Esophagus squamous epithelium (tissue), 4 donors: ENCODE results near the gene TAS2R7.

Source experiments
- CTCF ChIP-seq, 6 experiments: fragments of 450-650 bp in 4 of 6; fragments of 200-600 bp in 2 of 6; sonication (generic) in 2 of 6; IDR thresholded peaks; one replicate each; pipeline ENCODE4 v1.5.1; 2016 to 2019; ENCODE audit warnings: antibody characterized with exemption in 6 of 6, mild to moderate bottlenecking in 4 of 6, moderate library complexity in 4 of 6
- POLR2A ChIP-seq, 4 donors: fragments of 450-650 bp; IDR thresholded peaks; one replicate each; pipeline ENCODE4 v1.6.1; 2017; ENCODE audit warnings: antibody characterized with exemption in 4 of 4, mild to moderate bottlenecking in 4 of 4, moderate library complexity in 3 of 4

DNA sequence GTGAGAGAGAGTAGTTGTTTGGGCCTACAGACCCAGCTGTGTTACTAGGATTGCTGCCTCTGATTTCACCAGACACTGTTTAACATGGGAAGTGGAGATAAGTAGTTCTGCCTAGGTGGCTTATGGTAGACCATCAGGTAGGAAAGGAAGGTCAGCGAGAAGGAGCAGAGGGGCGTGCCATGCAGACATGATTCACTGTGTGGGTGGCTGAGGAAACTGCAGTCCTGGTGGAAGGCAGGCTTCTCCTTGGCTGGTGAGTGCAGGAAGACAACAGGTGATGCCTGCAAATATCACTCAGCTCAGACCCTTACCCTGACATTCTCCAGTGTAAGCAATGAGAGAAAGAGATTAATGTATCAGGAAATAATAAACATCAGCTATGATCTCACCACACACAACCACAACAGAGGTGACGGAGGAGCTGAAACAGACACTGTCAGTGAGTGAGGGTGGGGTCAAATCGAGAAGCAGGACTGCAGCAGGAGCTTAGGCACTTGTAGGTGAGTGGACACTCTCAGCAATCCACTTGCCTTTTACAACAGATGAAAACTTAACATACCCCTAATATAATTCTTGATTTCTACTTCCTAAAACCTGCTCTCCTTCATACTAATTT, 48.9 kb upstream of the TAS2R7 start:
- TF ChIP-seq POLR2A (IDR thresholded peaks at IDR 0.05) (no peak), CTCF (IDR thresholded peaks at IDR 0.05) (no peak)
